HG02678 (cell line): ENCODE measurements around the gene IFIH1.
A peak's percentile ranks its signal among the peaks of the same experiment; 100 is the strongest.

Experiments used
- ATAC-seq: cut with Tn5 transposase; IDR thresholded peaks from one replicate; pipeline ENCODE4 v1.9.1; 2021; ENCODE audit warnings: mild to moderate bottlenecking, moderate library complexity; ENCODE audit not compliant: unreplicated experiment

The IFIH1 gene

GRCh38 chr2:162318328-162319180 is at the start of gene IFIH1:
TSS of gene IFIH1 (minus strand) at chr2:162318684. CDS start at chr2:162318307, 377 bp downstream.
- peak; percentile 79 for ATAC-seq

- ATAC-seq: no peak
Observed at GRCh38 chr2:162365392-162365791, 46.9 kb upstream of the IFIH1 start.

- ATAC-seq: no peak
Observed at GRCh38 chr2:162344617-162344950, 26.1 kb upstream of the IFIH1 start.

- peak; percentile 99 for ATAC-seq
Observed at GRCh38 chr2:162343824-162344616, 25.5 kb upstream of the IFIH1 start, which contains the start of gene GCA. TSS of gene GCA (plus strand) at chr2:162344132. CDS start at chr2:162344249, 117 bp downstream.

- no peak for ATAC-seq
Observed at GRCh38 chr2:162343492-162343823, 25.0 kb upstream of the IFIH1 start.

- no peak for ATAC-seq
Observed at GRCh38 chr2:162342841-162343240, 24.4 kb upstream of the IFIH1 start.

GRCh38 chr2:162342321-162342720 is 23.8 kb upstream of the IFIH1 start:
- ATAC-seq: no peak

GRCh38 chr2:162340822-162341221 is 22.3 kb upstream of the IFIH1 start:
- no peak for ATAC-seq

- no peak for ATAC-seq
Observed at GRCh38 chr2:162337868-162338267, 19.4 kb upstream of the IFIH1 start.

GRCh38 chr2:162333968-162334367 is 15.5 kb upstream of the IFIH1 start:
- ATAC-seq: peak; percentile 65

- ATAC-seq: no peak
Observed at GRCh38 chr2:162330881-162331280, 12.4 kb upstream of the IFIH1 start.

GRCh38 chr2:162328424-162329157 is 10.1 kb upstream of the IFIH1 start:
- peak; percentile 88 for ATAC-seq

GRCh38 chr2:162327806-162328205 is 9.3 kb upstream of the IFIH1 start:
- no peak for ATAC-seq

GRCh38 chr2:162327134-162327769 is 8.8 kb upstream of the IFIH1 start:
- no peak for ATAC-seq

- no peak for ATAC-seq
Observed at GRCh38 chr2:162324953-162325352, 6.5 kb upstream of the IFIH1 start.

- ATAC-seq: no peak
Observed at GRCh38 chr2:162320864-162321517, 2.5 kb upstream of the IFIH1 start.

- ATAC-seq: peak; percentile 7
Observed at GRCh38 chr2:162317861-162318327, 590 bp downstream of the IFIH1 start.

- ATAC-seq: no peak
Observed at GRCh38 chr2:162317058-162317742, 1.3 kb downstream of the IFIH1 start.

GRCh38 chr2:162316590-162316989 is 1.9 kb downstream of the IFIH1 start:
- no peak for ATAC-seq

- no peak for ATAC-seq
Observed at GRCh38 chr2:162315938-162316337, 2.5 kb downstream of the IFIH1 start.
